Esophagus muscularis mucosa (tissue), 4 donors: Measurements from ENCODE around the gene POU2F1.

Experiments
- EP300 ChIP-seq: sonication (generic); formaldehyde crosslinking; IDR thresholded peaks from one replicate; pipeline ENCODE4 v1.6.1; 2017; ENCODE audit warnings: antibody characterized with exemption
- POLR2A ChIP-seq: fragments of 450-650 bp; IDR thresholded peaks from one replicate; pipeline ENCODE4 v1.6.1; 2017; ENCODE audit warnings: antibody characterized with exemption, moderate library complexity, mild to moderate bottlenecking, low read depth
- POLR2AphosphoS5 ChIP-seq, 2 donors: sonication (generic); formaldehyde crosslinking; IDR thresholded peaks; one replicate each; pipeline ENCODE4 v1.6.1; 2017; ENCODE audit warnings: antibody characterized with exemption in 2 of 2
- TF ChIP-seq, protein P1 (sequence below), 3 experiments: fragments of 200-600 bp in 2 of 3; fragments of 450-650 bp in 1 of 3; sonication (generic) in 2 of 3; IDR thresholded peaks; one replicate each; pipeline ENCODE4 v1.5.1; 2017 to 2019; ENCODE audit warnings: antibody characterized with exemption in 3 of 3, mild to moderate bottlenecking in 2 of 3, moderate library complexity in 1 of 3

DNA sequence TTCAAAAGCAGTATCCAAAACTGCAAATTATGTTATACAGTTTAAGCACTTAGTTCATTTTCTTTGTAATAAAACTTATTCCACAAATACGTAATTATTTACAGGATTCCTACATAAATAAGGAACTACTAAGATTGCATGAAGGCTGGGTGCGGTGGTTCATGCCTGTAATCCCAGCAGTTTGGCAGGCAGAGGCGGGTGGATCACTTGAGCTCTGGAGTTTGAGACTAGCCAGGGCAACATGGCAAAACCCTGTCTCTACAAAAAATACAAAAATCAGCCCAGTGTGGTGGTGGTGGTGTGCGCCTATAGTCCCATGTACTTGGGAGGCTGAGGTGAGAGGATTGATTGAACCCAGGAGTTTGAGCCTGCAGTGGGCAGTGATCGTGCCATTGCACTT is 69.3 kb downstream of the POU2F1 start:
- TF ChIP-seq, protein P1, sequence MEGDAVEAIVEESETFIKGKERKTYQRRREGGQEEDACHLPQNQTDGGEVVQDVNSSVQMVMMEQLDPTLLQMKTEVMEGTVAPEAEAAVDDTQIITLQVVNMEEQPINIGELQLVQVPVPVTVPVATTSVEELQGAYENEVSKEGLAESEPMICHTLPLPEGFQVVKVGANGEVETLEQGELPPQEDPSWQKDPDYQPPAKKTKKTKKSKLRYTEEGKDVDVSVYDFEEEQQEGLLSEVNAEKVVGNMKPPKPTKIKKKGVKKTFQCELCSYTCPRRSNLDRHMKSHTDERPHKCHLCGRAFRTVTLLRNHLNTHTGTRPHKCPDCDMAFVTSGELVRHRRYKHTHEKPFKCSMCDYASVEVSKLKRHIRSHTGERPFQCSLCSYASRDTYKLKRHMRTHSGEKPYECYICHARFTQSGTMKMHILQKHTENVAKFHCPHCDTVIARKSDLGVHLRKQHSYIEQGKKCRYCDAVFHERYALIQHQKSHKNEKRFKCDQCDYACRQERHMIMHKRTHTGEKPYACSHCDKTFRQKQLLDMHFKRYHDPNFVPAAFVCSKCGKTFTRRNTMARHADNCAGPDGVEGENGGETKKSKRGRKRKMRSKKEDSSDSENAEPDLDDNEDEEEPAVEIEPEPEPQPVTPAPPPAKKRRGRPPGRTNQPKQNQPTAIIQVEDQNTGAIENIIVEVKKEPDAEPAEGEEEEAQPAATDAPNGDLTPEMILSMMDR (IDR thresholded peaks at IDR 0.05) = no peak
- no peak for TF ChIP-seq POLR2A
- TF ChIP-seq EP300 = no peak
- no peak for TF ChIP-seq POLR2AphosphoS5 (IDR thresholded peaks at IDR 0.05)
